Measurements from ENCODE around the gene DNAJC8.

The DNAJC8 gene

DNA sequence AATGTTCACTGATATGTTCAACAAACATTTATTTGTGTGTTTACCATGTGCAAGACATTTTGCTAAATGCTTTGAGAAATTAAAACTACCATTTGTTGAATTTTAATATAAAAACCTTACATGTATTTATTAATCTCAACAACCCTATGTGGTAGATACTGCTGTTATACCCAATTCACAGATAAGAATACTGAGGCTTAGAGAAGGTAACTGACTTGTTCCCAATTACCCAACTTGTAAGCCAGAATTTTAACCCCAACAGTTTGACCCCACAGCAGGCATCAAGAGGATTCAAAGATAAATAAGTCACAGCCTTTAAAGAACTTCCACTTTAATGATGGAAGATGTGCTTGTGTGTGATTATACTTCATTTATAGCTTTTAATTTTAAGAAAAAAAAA, 3.7 kb downstream of the DNAJC8 start:
- FAIRE-seq (no peak), DNase-seq (ENCODE audit: insufficient read length, low spot score) (no peak)
- TF ChIP-seq POLR2A (IDR thresholded peaks at IDR 0.05; ENCODE audit: low read depth, low read length) (no peak), PAX5 (IDR thresholded peaks at IDR 0.05; ENCODE audit: insufficient read depth, low read length, severe bottlenecking) (no peak), POLR2AphosphoS5 (IDR thresholded peaks at IDR 0.05; ENCODE audit: low read depth, low read length) (no peak), POU2F2 (IDR thresholded peaks at IDR 0.05; ENCODE audit: low read depth, low read length) (no peak), TAF1 (IDR thresholded peaks at IDR 0.05; ENCODE audit: low read depth, low read length) (no peak), SPI1 (IDR thresholded peaks at IDR 0.05; ENCODE audit: low read depth, low read length) (no peak)

DNA sequence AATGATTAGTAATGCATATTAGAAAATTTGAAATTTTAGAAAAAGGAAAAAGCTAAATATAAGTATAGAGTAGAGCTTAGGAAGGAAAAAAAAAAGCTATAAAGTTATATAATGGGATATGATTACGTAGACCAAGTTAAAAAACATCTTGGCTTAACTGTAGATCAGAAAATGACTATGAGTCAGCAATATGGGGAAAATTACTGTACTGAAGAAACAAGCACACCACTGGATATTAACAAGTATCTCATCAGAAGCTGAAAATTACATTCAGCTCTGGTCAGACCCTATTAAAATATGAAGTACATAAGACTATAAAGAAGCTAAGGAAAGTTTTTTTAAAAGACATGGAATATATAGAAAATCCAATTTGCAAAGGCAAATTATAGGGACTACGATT, 19.5 kb downstream of the DNAJC8 start:
- DNase-seq (ENCODE audit: insufficient read length, low spot score), result no peak
- FAIRE-seq, result no peak
- TF ChIP-seq TAF1 (IDR thresholded peaks at IDR 0.05; ENCODE audit: low read depth, low read length) (no peak), POU2F2 (IDR thresholded peaks at IDR 0.05; ENCODE audit: low read depth, low read length) (no peak), SPI1 (IDR thresholded peaks at IDR 0.05; ENCODE audit: low read depth, low read length) (no peak), POLR2A (IDR thresholded peaks at IDR 0.05; ENCODE audit: low read depth, low read length) (no peak), POLR2AphosphoS5 (IDR thresholded peaks at IDR 0.05; ENCODE audit: low read depth, low read length) (no peak), PAX5 (IDR thresholded peaks at IDR 0.05; ENCODE audit: insufficient read depth, low read length, severe bottlenecking) (no peak)

GRCh38 chr1:28209700-28210099, 23.1 kb downstream of the DNAJC8 start:
- TF ChIP-seq POLR2A (IDR thresholded peaks at IDR 0.05; ENCODE audit: low read depth, low read length) (no peak), POU2F2 (IDR thresholded peaks at IDR 0.05; ENCODE audit: low read depth, low read length) (no peak), SPI1 (IDR thresholded peaks at IDR 0.05; ENCODE audit: low read depth, low read length) (no peak), POLR2AphosphoS5 (IDR thresholded peaks at IDR 0.05; ENCODE audit: low read depth, low read length) (no peak), PAX5 (IDR thresholded peaks at IDR 0.05; ENCODE audit: insufficient read depth, low read length, severe bottlenecking) (no peak), TAF1 (IDR thresholded peaks at IDR 0.05; ENCODE audit: low read depth, low read length) (no peak)
- FAIRE-seq, result peak; percentile 69

DNA sequence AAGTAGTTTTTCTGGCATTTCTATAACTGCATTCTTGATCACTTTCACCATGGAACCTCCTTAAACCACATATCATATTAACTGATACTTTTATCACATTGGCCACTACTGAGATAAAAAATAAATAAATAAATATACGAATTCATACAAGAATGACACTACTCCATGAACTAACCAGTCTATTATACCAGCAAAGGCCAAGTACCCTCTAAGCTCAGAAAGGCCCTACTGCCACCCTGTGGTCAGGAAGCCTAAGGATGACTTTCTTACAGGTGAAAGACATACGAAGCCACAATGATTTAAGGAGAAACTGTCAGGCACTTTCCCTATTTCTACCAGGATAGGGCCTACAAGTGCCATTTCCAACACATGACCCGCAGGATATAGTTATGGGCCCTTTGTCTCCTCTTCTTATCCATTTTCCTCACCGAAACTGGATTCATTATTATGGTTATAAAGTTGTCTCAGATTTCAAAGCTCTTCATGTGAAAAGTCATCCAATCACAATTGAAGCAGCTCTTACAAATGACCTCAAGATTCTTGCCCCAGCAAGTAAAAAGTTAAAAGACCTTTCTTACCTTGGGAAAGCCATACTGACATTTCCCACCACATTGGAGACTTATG, 23.9 kb downstream of the DNAJC8 start:
- TF ChIP-seq SPI1 (IDR thresholded peaks at IDR 0.05; ENCODE audit: low read depth, low read length) (no peak), TAF1 (IDR thresholded peaks at IDR 0.05; ENCODE audit: low read depth, low read length) (no peak), POLR2A (IDR thresholded peaks at IDR 0.05; ENCODE audit: low read depth, low read length) (no peak), POU2F2 (IDR thresholded peaks at IDR 0.05; ENCODE audit: low read depth, low read length) (no peak), PAX5 (IDR thresholded peaks at IDR 0.05; ENCODE audit: insufficient read depth, low read length, severe bottlenecking) (no peak)
- no peak for DNase-seq (ENCODE audit: insufficient read length, low spot score)
- peak; percentile 95 for FAIRE-seq

More at GRCh38 chr1:28209700-28210099, 23.1 kb downstream of the DNAJC8 start:
- DNase-seq (ENCODE audit: insufficient read length, low spot score), result no peak

DNA sequence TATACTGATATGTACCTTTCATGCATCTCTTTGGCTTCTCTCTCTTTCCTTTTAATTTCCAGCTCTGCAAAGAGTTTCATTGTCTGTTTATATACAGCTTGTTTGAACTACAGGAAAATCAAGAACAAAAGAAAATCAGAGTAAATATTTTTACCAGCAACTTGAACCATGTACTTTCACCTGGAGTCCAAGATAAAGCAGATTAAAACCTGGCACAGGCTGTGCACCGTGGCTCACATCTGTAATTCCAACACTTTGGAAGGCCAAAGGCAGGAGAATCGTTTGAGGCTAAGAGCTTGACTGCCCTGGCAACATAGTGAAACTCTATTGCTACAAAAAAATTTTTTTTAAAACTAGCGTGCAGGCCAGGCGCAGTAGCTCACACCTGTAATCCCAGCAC, 27.6 kb downstream of the DNAJC8 start:
- FAIRE-seq, result no peak
- TF ChIP-seq SPI1 (IDR thresholded peaks at IDR 0.05; ENCODE audit: low read depth, low read length) (no peak), TAF1 (IDR thresholded peaks at IDR 0.05; ENCODE audit: low read depth, low read length) (no peak), POLR2AphosphoS5 (IDR thresholded peaks at IDR 0.05; ENCODE audit: low read depth, low read length) (no peak), POU2F2 (IDR thresholded peaks at IDR 0.05; ENCODE audit: low read depth, low read length) (no peak), PAX5 (IDR thresholded peaks at IDR 0.05; ENCODE audit: insufficient read depth, low read length, severe bottlenecking) (no peak), POLR2A (IDR thresholded peaks at IDR 0.05; ENCODE audit: low read depth, low read length) (no peak)
- no peak for DNase-seq (ENCODE audit: insufficient read length, low spot score)

- TF ChIP-seq PAX5 (IDR thresholded peaks at IDR 0.05; ENCODE audit: insufficient read depth, low read length, severe bottlenecking) (no peak), POLR2A (IDR thresholded peaks at IDR 0.05; ENCODE audit: low read depth, low read length) (no peak), SPI1 (IDR thresholded peaks at IDR 0.05; ENCODE audit: low read depth, low read length) (no peak), POLR2AphosphoS5 (IDR thresholded peaks at IDR 0.05; ENCODE audit: low read depth, low read length) (no peak), TAF1 (IDR thresholded peaks at IDR 0.05; ENCODE audit: low read depth, low read length) (no peak), POU2F2 (IDR thresholded peaks at IDR 0.05; ENCODE audit: low read depth, low read length) (no peak)
- FAIRE-seq, result peak; percentile 41
- no peak for DNase-seq (ENCODE audit: insufficient read length, low spot score)
Measured at GRCh38 chr1:28200234-28200873, 32.5 kb downstream of the DNAJC8 start.

DNA sequence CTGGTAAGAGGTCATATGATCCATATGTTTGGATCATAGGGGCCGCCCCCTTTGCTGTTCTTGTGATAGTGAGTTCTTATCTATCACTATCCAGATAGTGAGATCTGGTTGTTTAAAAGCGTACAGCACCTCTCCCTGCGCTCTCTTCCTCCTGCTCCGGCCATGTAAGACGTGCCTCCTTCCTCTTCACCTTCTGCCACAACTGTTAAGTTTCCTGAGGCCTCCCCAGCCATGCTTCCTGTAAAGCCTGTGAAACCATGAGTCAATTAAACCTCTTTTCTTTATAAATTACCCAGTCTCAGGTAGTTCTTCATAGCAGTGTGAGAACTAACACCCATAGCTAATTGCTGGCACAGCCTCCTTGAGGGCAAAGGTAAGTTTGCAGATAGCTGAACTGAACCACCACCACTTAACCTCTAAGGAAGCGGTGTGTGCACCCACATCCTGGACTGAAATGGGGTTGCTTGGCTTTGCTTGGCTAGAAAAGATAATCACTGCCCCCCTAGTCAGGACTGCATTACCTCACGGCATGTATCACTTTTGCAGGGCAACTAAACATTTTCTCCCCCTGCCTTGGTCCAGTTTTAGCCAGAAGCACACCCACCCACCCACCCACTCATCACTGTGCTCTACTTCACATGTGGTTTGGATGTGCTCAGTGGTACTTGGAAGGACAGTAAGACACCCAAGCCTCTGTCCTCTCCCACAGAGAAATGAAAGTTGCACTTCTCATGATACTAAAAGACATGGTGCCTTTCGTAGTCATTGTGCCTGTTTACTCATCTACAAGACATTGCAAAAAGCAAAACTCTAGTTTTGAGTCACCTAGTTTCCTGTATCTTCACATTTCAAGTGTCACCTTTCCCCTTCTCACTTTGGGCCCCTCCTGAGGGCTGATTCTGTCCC, 33.2 kb downstream of the DNAJC8 start:
- TF ChIP-seq SPI1 (IDR thresholded peaks at IDR 0.05; ENCODE audit: low read depth, low read length) (peak; percentile 46; the same call in 1 of the 2 replicates), TAF1 (IDR thresholded peaks at IDR 0.05; ENCODE audit: low read depth, low read length) (no peak), POU2F2 (IDR thresholded peaks at IDR 0.05; ENCODE audit: low read depth, low read length) (peak; percentile 80), POLR2A (IDR thresholded peaks at IDR 0.05; ENCODE audit: low read depth, low read length) (peak; percentile 44; the same call in 1 of the 2 replicates), POLR2AphosphoS5 (IDR thresholded peaks at IDR 0.05; ENCODE audit: low read depth, low read length) (peak; percentile 59), PAX5 (IDR thresholded peaks at IDR 0.05; ENCODE audit: insufficient read depth, low read length, severe bottlenecking) (peak; percentile 34)
- peak; percentile 59 for DNase-seq (ENCODE audit: insufficient read length, low spot score)
- peak; percentile 97 for FAIRE-seq

GRCh38 chr1:28197682-28198415, 35.0 kb downstream of the DNAJC8 start:
- FAIRE-seq (peak; percentile 71), DNase-seq (ENCODE audit: insufficient read length, low spot score) (no peak)
- no peak for TF ChIP-seq TAF1 (IDR thresholded peaks at IDR 0.05; ENCODE audit: low read depth, low read length)
- no peak for TF ChIP-seq POLR2AphosphoS5 (IDR thresholded peaks at IDR 0.05; ENCODE audit: low read depth, low read length)
- no peak for TF ChIP-seq POU2F2 (IDR thresholded peaks at IDR 0.05; ENCODE audit: low read depth, low read length)
- TF ChIP-seq POLR2A (IDR thresholded peaks at IDR 0.05; ENCODE audit: low read depth, low read length), result no peak
- TF ChIP-seq PAX5 (IDR thresholded peaks at IDR 0.05; ENCODE audit: insufficient read depth, low read length, severe bottlenecking), result no peak
- TF ChIP-seq SPI1 (IDR thresholded peaks at IDR 0.05; ENCODE audit: low read depth, low read length), result no peak

Data from GM12891 (cell line).